ENCODE results near the gene ASMTL.
"Not testable (repeated sequence)": the region's sequence is repeated elsewhere in the genome, so short reads cannot be mapped to it uniquely, and the experiment has no call there.

Gene ASMTL

DNA sequence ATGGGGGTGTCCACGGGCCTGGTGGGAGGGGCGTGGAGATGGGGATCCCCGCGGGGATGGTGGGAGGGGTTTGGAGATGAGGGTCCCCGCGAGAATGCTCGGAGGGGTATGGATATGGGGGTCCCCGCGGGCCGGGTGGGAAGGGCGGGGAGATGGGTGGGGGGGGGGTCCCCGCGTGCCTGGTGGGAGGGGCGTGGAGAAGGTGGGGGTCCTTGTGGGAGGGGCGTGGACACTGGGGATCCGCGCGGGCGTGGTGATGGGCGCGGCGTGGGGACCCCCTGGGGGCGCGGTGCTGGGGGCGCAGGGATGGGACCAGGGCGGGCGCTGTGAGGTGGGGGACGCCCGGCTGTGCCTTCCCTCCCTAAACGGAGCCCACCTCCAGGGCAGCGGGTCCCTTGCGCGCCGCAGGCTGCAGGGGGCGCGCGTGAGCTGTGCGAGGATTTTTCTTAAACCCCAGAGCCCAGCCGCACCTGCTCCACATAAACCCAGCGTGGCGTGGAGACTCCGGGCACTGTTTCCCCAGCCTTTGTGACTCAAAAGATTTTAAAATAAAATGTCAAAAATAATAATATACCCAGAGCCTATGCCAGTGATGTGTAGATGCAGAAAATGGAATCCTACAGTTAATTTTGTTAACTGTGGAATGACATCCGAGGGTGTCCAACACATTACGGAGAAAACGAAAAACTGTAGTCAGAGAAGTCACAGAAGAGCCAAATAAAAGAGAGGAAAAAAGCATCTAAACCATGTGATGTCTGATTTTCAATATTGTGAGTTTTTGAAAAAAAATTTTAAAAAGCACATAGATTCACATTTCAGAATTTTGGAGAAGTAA lies 1.5 kb upstream of the ASMTL start:
- peak; percentile 76 for DNase-seq (ENCODE audit: low read depth)

DNA sequence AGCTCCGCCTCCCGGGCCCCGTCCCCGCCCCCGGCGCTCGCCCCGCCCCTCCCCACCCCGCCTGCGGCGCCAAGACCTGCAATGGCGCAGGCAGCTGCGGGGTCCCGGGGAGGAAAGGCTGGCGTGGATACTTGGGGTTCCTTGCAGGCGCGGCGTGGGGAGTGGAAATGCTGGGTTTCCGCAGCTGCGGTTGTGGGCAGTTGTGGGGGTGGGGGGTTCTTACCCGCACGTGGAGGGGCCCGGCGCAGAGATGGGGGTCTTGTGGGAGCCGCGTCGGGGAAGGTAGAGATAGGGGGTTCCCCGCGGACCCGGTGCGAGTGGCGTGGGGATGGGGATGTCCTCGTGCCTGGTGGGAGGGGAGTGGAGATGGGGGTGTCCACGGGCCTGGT lies 680 bp upstream of the ASMTL start:
- DNase-seq (ENCODE audit: low read depth): no peak

DNA sequence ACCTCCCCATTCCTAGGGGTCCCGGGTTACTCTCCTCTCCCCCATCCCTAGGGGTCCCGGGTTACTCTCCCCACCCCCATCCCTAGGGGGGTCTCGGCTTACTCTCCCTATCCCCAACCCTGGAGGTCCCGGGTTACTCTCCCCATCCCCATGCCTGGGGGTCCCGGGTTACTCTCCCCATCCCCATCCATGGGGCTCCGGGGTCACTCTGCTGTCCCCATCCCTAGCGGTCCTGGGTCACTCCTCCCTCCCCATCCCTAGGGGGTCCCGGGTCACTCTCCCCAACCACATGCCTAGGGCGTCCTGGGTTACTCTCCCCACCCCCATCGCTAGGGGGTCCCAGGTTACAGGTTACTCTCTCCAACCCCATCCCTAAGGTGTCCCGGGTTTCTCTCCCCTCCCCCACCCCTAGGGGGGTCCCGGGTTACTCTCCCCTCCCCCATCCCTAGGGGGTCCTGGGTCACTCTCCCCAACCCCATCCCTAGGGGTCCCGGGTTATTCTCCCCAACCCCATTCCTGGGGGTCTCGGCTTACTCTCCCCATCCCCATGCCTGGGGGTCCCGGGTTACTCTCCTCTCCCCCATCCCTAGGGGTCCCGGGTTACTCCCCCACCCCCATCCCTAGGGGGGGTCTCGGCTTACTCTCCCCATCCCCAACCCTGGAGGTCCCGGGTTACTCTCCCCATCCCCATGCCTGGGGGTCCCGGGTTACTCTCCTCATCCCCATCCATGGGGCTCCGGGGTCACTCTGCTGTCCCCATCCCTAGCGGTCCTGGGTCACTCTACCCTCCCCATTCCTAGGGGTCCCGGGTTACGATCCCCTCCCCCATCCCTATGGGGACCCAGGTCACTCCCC lies 821 bp downstream of the ASMTL start:
- no peak for DNase-seq (ENCODE audit: low read depth)

DNA sequence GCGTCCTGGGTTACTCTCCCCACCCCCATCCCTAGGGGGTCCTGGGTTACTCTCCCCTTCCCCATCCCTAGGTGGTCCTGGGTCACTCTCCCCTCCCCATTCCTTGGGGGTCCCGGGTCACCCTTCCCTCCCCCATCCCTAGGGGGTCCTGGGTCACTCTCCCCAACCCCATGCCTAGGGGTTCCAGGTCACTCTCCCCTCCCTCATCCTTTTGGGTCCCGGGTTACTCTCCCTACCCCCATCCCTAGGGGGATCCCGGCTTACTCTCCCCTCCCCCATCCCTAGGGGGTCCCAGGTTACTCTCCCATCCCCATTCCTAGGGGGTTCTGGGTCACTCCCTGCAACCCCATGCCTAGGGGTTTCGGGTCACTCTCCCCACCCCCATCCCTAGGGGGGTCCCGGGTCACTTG lies 1.5 kb downstream of the ASMTL start:
- DNase-seq (ENCODE audit: low read depth): no peak

DNA sequence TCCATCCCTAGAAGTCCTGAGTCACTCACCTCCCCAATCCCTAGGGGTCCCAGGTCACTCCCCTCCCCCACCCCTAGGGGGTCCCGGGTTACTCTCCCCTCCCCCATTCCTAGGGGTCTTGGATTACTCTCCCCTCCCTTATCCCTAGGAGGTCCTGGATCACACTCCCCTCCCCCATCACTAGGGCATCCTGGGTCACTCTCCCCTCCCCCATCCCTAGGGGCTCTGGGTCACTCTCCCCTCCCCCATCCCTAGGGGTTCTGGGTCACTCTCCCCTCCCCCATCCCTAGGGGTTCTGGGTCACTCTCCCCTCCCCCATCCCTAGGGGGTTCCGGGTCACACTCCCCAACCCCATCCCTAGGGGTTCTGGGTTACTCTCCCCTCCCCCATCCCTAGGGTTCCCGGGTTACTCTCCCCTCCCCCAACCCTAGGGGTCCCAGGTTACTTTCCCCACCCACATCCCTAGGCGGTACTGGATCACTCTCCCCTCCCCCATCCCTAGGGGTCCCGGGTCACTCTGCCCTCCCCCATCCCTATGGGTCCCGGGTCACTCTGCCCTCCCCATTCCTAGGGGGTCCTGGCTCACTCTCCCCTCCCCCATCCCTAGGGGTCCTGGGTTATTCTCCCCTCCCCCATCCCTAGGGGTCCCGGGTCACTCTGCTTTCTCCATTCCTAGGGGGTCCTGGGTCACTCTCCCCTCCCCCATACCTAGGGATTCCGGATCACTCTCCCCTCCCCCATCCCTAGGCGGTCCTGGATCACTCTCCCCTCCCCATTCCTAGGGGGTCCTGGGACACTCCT lies 2.1 kb downstream of the ASMTL start:
- no peak for DNase-seq (ENCODE audit: low read depth)

DNA sequence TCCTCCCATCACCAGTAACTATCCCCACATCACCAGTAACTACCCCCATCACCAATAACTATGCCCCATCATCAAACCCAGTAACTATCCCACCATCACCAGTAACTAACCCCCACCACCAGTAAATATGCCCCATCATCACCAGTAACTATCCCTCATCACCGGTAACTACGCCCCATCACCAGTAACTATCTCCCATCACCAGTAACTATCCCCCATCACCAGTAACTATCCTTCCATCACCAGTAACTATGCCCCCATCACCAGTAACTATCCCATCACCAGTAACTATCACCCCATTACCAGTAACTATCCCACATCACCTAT lies 2.9 kb downstream of the ASMTL start:
- no peak for DNase-seq (ENCODE audit: low read depth)

DNA sequence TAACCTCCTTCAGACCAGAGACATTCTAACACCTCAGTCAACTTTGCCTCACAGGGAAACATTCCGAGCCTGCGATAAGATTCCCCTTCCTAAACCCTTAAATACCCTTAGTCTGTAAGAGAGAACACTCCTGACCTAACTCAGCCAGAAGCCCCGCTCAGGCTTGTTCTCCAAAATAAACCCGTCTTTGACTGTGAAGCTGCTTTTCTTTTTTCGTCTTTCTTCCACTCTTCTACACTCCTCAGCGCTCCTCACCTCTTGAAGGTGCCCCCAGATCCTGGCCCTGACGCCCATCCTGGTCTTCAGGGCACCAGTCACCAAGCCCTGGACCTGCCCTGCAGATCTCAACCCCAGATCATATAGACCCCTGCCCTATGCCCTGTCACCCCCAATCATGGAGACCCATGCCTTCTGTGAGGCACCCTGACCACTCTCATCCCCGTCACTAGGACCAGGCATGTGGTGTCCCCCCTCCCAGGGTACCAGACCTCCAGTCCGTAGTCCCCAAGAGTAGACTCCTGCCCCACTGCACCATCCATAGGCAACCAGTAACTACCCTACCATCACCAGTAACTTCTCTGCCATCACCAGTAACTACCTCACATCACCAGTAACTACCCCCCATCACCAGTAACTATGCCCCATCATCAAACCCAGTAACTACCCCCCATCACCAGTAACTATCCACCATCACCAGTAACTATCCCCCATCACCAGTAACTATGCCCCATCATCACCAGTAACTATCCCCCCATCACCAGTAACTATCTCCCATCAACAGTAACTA lies 3.5 kb downstream of the ASMTL start:
- DNase-seq (ENCODE audit: low read depth): no peak

DNA sequence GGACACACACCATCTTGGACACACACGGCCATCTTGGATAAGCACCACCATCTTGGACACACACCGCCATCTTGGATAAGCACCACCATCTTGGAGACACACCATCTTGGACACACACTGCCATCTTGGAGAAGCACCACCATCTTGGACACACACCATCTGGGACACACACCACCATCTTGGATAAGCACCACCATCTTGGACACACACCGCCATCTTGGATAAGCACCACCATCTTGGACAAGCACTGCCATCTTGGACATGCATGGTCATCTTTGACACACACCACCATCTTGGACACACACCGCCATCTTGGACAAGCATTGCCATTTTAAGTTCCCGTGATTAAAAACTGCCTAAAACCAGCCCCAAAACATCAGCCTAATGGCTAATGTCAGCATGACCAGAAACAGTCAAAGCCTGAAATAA lies 4.1 kb downstream of the ASMTL start:
- DNase-seq (ENCODE audit: low read depth): not testable (repeated sequence)

DNA sequence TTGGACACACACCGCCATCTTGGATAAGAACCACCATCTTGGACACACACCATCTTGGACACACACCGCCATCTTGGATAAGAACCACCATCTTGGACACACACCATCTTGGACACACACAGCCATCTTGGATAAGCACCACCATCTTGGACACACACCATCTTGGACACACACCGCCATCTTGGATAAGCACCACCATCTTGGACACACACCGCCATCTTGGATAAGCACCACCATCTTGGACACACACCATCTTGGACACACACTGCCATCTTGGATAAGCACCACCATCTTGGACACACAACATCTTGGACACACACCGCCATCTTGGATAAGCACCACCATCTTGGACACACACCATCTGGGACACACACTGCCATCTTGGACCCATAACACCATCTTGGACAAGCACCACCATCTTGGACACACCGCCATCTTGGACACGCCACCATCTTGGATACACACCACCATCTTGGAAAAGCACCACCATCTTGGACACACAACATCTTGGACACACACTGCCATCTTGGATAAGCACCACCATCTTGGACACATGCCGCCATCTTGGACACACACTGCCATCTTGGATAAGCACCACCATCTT lies 4.6 kb downstream of the ASMTL start:
- DNase-seq (ENCODE audit: low read depth): not testable (repeated sequence)

DNA sequence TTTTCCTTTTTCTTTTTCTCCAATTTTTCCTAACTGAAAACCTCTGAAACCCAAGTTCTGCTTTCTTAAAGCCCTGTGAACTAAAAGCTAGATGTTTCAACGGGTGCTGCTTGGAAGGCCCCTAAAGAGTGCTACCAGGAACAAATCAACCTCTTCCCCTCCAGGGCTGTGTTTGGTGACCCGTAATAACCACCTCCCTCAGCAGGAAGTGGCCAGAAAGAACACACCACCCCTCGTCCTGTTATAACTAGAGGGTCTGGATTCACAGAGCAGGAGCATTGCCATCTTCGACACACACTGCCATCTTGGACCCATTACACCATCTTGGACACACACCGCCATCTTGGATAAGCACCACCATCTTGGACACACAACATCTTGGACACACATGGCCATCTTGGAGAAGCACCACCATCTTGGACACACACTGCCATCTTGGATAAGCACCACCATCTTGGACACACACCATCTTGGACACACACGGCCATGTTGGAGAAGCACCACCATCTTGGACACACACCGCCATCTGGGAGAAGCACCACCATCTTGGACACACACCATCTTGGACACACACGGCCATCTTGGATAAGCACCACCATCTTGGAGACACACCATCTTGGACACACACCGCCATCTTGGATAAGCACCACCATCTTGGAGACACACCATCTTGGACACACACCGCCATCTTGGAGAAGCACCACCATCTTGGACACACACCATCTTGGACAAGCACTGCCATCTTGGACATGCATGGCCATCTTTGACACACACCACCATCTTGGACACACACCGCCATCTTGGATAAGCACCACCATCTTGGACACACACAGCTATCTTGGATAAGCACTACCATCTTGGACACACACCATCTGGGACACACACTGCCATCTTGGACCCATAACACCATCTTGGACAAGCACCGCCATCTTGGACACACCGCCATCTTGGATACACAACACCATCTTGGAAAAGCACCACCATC lies 5.4 kb downstream of the ASMTL start:
- not testable (repeated sequence) for DNase-seq (ENCODE audit: low read depth)

DNA sequence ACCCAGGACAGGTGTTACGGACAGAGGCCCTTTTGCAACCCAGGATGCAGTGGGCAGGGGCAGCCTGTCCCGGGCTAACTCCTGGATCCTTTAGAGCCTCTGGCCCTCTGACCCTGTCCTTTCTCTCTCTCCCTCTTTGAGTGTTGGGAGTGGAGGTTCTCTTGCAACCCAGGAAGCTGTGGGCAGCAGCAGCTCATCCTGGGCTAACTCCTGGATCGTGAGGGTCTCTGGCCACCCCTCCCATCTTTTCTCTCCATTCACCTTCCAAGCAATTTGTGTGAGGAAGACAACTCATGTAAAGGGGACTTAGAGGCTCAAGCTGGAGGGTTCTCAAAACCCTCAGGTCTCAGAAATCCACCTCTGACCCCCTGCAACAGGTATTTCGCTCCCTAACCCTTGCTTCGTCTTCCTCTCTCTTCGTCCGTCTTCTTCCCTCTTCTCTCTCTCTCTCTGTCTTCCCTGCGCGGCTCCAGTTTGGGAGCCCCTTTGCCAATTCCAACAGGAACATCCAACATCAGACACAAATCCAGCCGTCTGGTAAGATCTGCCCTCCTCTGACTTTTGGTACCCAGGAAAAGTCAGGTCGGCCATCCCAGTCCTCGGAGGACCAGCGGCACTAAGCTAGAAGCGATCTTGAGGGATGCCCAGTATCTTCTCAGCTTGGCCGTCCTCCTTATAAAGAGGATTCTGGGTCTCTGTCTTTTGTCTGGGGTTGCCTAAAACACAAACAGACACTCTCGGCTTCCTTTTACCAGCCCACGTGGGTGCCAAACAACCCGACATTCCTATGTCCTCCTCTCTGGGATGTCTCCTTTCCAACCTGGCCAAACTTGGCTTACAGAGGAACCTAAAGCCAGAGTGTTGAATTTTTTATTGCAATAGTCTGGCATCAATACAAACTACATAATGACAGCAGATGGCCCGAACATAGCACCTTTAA lies 7.9 kb downstream of the ASMTL start:
- no peak for DNase-seq (ENCODE audit: low read depth)

DNA sequence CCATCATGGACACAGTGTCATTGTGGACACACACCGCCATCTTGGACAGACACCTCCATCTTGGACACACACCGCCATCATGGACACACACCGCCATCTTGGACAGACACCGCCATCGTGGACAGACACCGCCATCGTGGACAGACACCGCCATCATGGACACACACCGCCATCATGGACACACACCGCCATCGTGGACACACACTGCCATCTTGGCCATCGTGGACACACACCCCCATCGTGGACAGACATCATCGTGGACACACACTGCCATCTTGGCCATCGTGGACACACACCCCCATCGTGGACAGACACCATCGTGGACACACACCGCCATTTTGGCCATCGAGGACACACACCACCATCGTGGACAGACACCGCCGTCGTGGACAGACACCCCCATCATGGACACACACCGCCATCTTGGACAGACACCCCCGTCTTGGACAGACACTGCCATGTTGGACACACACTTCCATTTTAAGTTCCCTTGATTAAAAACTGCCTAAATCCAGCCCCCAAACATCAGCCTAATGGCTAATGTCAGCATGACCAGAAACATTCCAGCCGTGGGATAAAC lies 9.1 kb downstream of the ASMTL start:
- no peak for DNase-seq (ENCODE audit: low read depth)

DNA sequence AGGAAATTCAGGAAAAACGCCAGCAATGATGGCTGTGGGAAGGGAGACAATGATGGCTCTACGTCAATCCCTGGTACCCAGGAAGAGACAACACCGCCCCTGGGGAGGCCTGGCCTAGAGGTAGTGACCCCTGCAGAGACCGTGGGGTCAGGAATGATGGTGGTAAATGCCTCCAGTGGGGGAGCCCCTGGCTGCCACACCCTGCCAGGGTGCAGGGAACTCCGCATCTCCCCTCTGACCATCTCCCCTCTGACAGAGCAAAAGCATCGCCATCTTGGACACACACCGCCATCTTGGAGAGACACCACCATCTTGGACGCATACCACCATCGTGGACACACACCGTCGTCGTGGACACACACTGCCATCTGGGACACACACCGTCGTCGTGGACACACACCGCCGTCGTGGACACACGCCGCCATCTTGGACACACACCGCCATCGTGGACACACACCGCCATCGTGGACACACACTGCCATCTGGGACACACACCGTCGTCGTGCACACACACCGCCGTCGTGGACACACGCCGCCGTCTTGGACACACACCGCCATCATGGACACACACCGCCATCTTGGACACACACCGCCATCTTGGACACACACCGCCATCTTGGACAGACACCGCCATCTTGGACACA lies 9.9 kb downstream of the ASMTL start:
- DNase-seq (ENCODE audit: low read depth): no peak

DNA sequence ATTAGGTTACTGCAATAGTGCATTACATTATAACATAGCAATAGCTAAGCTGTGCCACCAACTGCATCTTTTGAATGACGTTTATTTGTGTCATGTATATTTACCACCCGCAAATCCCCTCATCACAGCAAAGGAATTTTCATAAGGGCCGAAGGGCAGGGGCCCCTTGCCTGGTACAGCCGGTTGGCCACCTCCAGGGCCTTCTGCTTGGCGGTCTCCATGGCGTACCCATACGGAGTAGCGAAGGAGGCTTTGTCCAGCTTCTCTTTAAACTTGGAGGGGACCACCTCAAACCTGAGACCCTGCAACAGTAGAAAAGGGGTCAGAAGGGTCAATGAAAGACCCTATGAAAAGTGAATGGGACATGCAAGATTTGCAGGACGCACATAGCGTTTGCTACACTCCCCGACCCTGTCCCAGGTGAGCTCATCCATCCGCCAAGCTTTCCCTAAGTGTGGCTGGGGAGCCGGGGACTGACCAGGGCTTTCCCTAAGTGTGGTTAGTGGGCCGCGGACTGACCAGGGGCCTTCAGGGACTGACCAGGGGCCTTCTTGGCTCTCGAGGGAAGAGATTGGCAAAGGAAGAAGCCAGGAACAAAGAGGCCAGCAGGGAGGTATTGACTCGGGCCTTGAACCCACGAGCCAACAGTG lies 10.6 kb downstream of the ASMTL start:
- no peak for DNase-seq (ENCODE audit: low read depth)

DNA sequence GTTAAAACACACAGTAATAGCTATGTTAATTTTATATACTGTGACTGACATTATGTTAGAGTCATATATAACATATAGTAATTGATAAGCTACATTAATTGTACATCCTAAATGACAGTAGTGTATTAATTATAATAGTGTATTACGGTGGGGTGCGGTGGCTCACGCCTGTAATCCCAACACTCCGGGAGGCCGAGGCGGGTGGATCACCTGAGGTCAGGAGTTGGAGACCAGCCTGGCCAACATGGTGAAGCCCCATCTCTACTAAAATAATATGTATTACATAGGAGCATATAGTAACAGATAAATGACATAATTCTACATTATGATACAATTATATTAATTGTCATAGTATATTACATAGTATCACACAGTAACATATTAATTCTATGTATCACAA lies 12.2 kb downstream of the ASMTL start:
- no peak for DNase-seq (ENCODE audit: low read depth)

DNA sequence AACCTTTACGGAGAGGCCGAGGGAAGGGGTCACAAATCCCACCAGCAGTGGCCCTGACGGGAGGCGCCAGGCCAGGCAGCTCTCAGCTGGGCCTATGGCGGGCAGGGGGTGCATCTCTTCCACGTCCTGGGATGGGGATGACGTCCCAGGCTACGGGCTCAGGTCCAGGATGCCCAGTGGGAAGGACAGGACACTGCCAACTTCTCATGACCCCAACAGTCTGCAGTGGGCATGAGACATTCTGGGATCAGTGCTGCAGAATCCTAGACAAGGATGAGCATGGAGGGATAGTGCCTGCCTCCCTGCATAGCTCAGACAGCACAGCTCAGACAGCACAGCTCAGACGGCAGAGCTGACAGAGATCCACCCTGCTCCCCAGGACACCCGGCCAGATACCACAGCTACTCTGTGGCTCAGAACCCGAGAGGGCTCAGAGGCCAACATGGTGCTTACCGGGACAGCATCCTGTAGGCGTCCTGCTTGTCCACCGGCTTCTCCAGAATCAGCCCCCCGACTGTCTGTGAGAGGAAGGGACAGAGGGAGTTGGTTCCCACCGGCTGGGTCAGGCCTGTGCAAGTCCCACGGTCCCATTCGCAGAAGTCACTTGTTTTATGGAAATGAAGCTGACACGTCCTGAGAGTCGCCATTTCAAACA lies 17.3 kb downstream of the ASMTL start:
- no peak for DNase-seq (ENCODE audit: low read depth)

DNA sequence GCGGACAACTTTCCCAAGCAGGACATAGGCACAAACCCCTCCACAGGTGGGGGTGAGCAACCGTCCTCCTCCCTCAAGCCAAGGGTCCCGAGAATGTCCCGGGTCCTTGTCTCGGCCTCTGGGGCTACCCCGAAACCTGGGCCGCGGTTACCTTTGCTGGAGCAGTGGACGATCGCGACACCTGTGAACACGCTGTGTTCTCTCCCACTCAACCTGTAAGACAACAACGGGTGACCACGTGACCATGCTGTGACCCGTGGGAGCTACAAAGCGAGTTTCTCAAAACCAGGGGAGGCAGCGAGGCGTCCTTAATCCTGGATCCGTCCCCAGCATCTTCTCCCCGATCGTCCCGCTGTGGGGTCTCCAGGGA lies 17.9 kb downstream of the ASMTL start:
- DNase-seq (ENCODE audit: low read depth): no peak
